CD4-positive, alpha-beta T cell treated with Interleukin-1 beta for 1 hour (primary cell): ENCODE data around the gene IFI6.
A peak's percentile ranks its signal among the peaks of the same experiment; 100 is the strongest.
"Not testable (repeated sequence)": the region's sequence is repeated elsewhere in the genome, so short reads cannot be mapped to it uniquely, and the experiment has no call there.

Experiments
- DNase-seq, 2 donors: peaks; one replicate each; pipeline ENCODE4 v3.0.0-alpha.2; 2020 to 2022

Gene IFI6

DNA sequence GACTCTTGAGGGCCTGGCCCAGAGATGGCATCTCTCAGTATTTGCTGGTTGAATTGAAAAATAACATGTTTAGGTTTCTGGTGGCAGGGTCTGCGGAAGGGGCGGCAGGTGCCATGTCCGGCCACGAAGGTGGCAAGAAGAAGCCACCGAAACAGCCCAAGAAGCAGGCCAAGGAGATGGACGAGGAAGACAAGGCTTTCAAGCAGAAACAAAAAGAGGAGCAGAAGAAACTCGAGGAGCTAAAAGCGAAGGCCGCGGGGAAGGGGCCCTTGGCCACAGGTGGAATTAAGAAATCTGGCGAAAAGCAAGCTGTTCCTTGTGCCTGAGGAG lies 22.7 kb downstream of the IFI6 start:
- DNase-seq, result no peak

- no peak for DNase-seq
These were observed 23.2 kb downstream of the IFI6 start for GRCh38 chr1:27648602-27649305.

GRCh38 chr1:27647328-27647727 lies 24.7 kb downstream of the IFI6 start:
- no peak for DNase-seq

- no peak for DNase-seq
These were observed 25.3 kb downstream of the IFI6 start for GRCh38 chr1:27646676-27647075.

DNA sequence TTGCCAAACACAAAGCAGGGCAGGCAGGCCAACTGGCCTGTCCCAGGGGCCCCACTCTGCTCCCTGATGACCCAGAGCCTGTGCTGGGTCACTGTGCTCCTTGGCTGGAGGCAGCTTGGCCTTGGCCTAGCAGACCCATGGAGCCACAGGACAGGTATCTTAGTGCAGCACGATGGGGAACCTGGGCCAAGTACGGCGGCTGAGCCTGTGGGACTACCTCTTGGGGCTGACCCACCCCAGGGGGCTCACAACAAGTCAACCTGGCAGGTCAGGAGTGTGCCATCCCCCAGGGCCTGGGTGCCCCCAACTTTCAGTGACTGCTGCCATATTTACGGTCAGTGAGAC lies 26.9 kb downstream of the IFI6 start:
- no peak for DNase-seq

DNA sequence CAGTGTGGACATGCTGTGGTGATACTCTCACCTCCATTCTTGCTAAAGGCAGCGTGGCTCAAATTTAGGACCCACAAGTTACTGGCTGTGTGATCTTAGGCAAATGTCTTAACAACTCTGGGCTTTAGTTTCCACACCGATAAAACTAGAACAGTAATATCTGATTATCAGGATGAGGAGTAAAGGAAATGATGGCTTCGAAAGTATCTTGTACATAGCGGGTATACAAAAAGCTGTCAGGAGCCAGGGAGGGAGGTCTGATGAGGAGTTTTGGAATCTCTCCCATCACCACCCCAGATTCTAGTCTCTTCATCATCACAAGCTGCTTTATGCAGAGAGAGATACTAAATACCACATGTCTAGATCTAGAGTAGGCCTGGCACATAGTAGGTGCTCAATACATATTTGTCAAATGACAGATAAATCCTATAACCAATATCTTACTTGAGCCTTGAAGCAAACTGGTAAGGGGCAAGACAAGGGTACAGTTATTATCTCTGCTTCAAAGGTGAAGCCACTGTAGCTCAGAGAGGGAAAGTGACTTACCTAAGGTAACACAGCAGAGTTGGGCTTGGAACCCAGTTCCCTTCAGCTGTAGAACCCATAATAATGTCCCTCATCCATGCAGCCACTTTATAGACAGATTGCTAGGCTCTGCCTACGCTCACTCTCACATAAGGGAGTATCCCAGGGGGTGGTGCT lies 27.5 kb downstream of the IFI6 start:
- no peak for DNase-seq

DNA sequence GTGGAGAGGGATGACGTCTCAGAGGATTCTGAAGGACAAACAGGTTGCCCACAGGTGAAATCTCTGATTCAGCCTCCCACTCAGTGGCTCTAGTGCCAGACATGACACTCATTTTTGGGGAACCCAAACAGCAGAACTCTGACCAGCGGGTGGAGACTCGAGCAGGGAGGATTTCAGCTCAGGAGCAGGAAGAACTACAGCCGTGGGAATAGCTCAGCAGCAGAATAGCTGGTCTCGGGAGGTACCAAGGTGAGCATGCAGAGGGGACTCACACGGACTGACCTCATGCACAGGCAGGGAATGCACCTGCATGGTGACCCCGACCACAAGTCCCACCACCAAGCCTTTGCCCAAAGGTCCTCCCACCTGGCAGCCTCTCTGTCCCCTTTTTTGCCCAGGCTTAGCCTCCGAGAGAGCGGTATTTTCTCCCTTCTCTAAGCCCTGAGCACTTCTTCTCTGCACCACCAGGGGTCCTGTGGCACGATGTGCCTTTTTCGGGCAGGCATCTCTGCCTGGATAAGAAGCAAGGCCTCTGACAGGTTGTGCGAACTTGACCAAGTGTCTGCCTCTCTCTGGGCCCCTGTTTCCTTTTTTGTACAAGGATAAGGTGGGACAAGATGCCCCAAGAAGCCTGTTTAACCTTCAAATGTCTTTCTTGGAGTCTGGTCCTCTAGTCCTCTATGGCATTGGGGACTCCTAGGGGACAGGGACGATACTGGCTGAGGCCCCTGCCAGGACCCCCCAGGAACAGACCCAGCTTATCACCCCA lies 28.2 kb downstream of the IFI6 start:
- peak; percentile 78 to 81 for DNase-seq

DNA sequence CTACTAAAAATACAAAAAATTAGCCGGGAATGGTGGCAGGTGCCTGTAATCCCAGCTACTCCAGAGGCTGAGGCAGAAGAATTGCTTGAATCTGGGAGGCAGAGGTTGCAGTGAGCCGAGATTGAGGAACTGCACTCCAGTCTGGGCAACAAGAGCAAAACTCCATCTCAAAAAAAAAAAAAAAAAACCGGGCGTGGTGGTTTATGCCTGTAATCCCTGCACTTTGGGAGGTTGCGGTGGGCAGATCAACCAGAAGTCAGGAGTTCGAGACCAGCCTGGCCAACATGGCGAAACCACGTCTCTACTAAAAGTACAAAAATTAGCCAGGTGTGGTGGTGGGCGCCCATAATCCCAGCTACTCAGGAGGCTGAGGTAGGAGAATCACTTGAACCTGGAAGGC lies 31.5 kb downstream of the IFI6 start:
- not testable (repeated sequence) for DNase-seq

- DNase-seq, result no peak
These were observed 33.2 kb downstream of the IFI6 start for GRCh38 chr1:27638805-27639204.

GRCh38 chr1:27638047-27638734 lies 33.8 kb downstream of the IFI6 start:
- no peak for DNase-seq

DNA sequence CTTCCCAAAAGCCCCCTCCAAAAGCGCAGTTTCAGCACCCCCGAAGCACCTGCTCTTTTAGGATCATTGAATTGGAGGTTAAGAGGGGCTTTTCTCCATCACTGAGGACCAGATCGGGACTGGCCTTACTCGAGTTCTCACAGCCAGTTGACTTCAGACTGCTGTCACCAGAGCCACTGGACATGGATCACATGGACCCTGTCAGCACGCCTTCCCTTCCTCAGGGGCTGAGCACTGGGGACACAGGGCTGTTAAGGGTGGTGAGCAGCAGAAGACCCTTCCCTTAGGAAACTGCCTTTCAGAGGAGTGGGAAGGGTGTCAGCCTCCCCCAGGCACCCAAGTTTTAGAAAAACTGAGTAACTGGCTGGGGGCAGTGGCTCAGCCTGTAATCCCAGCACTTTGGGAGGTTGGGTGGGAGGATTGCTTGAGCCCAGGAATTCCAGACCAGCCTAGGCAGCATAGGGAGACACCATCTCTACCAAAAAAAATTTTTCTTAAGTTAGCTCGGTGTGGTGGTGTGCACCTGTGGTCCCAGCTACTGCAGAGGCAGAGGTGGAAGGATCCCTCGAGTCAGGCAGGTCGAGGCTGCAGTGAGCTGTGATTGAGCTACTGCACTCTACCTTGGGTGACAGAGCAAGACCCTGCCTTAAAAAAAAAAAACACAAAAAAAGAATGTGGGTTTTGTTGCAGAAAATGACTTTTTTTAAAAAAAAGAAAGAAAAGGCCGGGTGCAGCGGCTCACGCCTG lies 36.4 kb downstream of the IFI6 start:
- no peak for DNase-seq

DNA sequence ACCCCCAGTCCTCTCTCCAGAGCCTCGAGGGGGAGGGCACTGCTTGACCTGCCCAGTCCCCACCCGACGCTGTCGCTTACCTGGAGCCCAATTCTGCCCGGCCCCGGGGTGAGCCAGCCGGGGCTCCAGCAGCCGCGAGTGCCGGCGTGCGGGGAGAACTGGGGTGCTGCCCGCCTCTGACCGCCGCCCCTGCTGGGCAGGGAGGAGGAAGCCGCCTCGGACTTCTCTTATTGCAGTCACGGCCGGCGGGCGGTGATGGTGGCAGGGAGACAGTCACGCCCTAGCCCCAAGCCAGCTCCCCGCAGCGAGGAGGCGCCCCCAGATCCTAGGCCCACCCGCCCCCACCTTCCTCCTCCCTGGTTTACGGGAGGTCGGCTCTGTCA lies 37.0 kb downstream of the IFI6 start, which contains the start of gene FGR:
FGR (minus strand) TSS at position 201 of the 383 bp plus-strand sequence. CDS start 11,269 bp downstream, outside the sequence.
- peak in 1 of 2 donors; percentile 61 for DNase-seq

- DNase-seq, result peak; percentile 65 to 66
These were observed 37.6 kb downstream of the IFI6 start for GRCh38 chr1:27634177-27634984.

- no peak for DNase-seq
These were observed 38.3 kb downstream of the IFI6 start for GRCh38 chr1:27633640-27634176.

DNA sequence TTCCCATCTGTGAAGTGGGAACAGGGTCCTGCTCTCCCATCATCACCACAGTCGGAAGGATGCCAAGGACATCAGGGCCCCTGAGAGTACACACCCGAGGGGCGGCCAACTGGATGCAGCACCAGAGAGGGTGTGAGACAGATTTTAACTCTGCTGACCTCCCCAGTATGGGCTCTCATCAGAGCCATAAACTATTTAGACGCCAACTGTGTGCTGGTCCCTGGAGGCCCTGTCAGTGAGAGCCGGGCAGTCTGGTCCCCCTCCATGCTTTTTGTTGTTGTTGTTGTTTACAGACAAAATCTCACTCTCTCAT lies 38.7 kb downstream of the IFI6 start:
- DNase-seq, result no peak

DNA sequence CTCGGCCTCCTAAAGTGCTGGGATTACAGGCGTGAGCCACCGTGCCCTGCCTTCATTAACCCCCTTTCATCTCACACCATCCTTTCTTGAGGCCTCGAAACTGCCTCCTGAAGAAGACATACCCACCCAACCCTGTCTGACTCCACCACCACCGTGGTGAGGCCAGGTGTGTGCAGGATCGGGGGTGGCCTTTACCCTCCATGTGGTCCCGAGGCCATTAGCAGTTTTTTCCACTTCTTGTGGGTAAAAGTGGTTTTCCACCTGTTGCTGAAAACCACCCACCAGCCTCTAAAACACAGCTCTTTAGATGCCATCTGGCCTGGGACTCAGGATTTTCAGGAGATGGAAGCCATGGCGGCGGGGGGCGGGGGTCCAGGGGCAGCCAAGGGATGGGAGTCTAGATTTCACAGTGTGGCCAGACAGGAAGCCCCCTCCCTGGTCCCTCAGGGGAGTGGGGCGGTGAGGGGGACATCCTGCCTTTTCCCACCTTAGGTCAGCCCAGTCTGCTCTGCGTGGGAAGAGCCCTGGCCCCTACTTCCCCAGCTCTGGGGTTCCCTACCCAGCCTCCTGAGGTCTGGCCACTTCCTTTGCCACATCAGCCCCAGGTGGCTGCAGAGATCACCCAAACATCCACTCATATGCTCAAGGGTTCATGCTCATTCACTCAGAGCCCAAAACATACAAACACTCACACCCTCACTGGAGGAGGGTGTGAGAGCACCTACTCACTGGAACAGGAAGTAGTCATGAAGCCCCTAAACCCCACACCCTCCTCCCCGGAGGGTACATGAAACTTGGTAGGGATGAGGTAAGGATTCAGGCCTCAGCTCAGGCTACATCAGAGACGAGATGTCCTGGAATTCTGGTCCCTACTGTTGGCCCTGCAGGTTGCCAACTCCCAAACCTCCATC lies 39.4 kb downstream of the IFI6 start:
- DNase-seq, result peak; percentile 46 to 55

DNA sequence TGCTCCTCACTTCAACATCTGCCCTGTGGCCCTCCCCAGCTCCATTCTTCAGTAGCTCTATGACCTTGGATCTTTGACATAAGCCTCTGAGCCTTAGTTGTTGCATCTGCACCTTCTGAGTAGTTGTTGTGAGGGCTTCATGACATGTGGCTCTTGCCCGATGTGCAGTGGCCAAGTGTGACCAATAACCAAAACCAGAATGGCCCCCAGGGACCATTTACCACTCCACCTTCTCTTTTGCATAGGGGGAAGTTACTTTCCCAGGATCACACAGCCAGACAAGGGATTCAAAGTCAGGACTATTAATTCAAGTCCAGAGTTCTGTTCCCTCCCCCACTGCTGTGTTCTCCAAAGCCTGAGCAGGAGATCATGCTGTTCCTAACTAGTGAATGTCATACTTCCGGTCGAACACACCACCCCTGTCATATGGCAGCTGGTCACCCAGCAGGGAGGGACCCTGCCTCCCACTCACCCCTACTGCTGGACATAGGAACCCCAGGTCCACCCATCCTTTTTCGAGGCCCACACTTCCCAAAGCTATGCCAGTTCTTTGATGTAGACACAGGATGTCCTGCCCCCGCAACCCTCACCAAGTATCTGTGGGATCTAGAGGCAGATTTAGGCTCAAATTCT lies 41.0 kb downstream of the IFI6 start:
- DNase-seq, result peak in 1 of 2 donors; percentile 53

- DNase-seq, result no peak
These were observed 43.3 kb downstream of the IFI6 start for GRCh38 chr1:27628712-27629111.

DNA sequence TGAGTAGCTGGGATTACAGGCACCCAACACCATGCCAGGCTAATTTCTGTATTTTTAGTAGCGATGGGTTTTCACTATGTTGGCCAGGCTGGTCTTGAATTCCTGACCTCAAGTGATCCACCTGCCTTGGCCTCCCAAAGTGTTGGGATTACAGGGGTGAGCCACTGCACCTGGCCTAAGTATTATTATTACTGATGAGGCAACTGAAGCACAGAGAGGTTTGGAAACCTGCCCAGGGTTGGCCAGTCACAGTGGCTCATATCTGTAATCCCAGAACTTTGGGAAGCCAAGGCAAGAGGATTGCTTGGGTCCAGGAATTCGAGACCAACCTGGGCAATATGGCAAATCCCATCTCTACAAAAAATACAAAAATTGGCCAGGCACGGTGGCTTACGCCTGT lies 44.3 kb downstream of the IFI6 start:
- DNase-seq, result not testable (repeated sequence)

GRCh38 chr1:27627061-27627460 lies 44.9 kb downstream of the IFI6 start:
- DNase-seq, result no peak
